Stimulated activated naive B cell treated with anti-CD40 and anti-IgM and Interleukin-4, amounts not matched to agents 10 μg/mL and 1 μg/mL and 100 μg/mL, for 72 hours (primary cell): ENCODE measurements around the gene PIP4K2C.
"Not testable (repeated sequence)": the region's sequence is repeated elsewhere in the genome, so short reads cannot be mapped to it uniquely, and the experiment has no call there.

Experiments used
- ATAC-seq, 2 donors: fragments of 150-1000 bp; cut with Tn5 transposase; replicated peaks; 2 replicates each; pipeline ENCODE4 v1.10.0; 2021; ENCODE audit warnings: moderate library complexity in 1 of 2
- DNase-seq: peaks from one replicate; pipeline ENCODE4 v3.0.0; 2021
- H3K27ac Mint-ChIP-seq: one replicate; pipeline ENCODE4 v1.8.0; 2022; ENCODE audit warnings: mild to moderate bottlenecking, mixed read lengths
- H3K27me3 Mint-ChIP-seq, 2 donors: one replicate each; pipeline ENCODE4 v1.8.0; 2022; ENCODE audit warnings: mixed read lengths in 2 of 2
- H3K36me3 Mint-ChIP-seq, 2 donors: one replicate each; pipeline ENCODE4 v1.8.0; 2022; ENCODE audit warnings: mixed read lengths in 2 of 2, mild to moderate bottlenecking in 1 of 2
- H3K4me1 Mint-ChIP-seq, 2 donors: one replicate each; pipeline ENCODE4 v1.8.0; 2022; ENCODE audit warnings: mixed read lengths in 2 of 2, mild to moderate bottlenecking in 1 of 2
- H3K4me3 Mint-ChIP-seq, 2 donors: one replicate each; pipeline ENCODE4 v1.8.0; 2022; ENCODE audit warnings: mild to moderate bottlenecking in 2 of 2, mixed read lengths in 2 of 2, moderate library complexity in 1 of 2
- H3K9me3 Mint-ChIP-seq, 2 donors: one replicate each; pipeline ENCODE4 v1.8.0; 2022; ENCODE audit warnings: mixed read lengths in 2 of 2, mild to moderate bottlenecking in 1 of 2

The PIP4K2C gene

DNA sequence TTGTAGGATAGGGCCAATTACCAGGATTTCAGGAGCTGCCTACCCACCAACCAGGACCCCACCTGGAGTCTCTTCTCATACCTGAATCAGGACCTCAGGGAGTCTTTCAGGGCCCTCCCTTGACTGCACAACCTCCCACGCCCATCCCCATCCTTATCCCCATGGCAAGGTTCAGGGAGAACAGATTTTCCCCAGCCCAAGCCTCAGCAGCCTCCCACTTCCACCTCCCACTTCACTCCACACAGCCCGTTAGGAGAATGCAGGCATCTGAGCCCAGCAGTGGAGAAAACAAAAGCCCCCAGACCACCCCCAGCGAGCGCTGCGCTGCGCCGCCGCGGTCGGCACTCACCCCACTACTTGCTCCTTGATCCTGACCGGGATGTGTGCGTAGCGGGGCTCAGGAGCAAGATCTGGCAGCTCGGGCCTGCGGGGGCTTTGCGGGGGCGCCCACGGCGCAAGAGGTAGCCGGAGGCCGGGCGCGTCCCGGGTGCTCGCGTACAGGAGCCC lies 40.6 kb downstream of the PIP4K2C start:
- no peak for ATAC-seq
- Mint-ChIP-seq H3K36me3 (no peaks in the 10 kb centered on the region), H3K27me3 (peaks cover 46 to 74% of the 10 kb centered on the region in 2 donors), H3K4me1 (peaks cover 19 to 38% of the 10 kb centered on the region in 2 donors), H3K4me3 (peak overlapping the region; percentile 46 to 82), H3K9me3 (no peaks in the 10 kb centered on the region), H3K27ac (no peak overlapping the region)
- DNase-seq, result no peak

DNA sequence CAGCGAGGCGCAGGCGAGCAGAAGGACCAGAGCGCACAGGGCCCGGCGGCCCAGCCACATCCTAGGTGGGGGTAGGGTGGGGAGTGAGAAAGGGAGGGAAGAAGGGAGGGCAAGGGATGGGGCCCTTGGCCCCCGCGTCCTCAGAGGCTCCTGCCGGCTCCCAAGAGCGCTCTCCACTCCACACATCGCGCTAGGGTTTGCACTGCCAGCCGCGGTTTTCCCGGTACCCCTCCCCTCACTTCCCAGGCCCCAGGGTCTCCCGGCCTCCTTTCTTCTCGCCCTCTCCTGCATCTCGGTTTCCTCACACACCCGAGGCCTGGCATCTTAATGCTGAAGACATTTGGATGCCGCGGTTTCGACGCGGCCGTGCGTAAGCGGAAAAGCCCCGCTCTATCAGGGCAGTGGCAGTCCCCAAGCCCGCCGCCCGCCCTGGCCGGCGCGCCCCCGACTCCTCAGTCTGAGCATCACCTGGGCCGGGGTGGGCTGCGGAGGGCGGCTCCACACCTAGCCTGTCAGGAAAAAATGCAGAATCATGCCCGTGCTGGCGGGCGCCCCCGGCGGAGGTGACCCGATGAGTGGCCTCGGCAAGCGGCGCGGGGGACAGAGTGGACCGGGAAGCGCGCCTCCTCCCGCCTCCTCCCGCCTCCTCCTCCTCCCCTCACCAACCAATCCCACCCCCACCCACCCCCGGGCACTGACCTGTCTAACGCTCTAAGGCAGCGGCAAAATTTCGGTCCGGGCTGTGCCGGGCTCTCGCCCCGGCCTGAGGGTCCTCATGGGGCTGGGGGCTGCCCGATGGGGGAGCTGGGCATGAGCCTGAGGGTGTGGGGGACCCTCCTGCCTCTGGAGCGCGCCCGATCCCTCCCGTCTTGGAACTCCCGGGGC lies 41.3 kb downstream of the PIP4K2C start:
- peak overlapping the region; percentile 14 for H3K27ac Mint-ChIP-seq
- peak overlapping the region; percentile 82 to 85 for H3K4me3 Mint-ChIP-seq
- ATAC-seq (peak; percentile 38 to 50), DNase-seq (no peak)
- peaks cover 17 to 31% of the 10 kb centered on the region in 2 donors for H3K4me1 Mint-ChIP-seq
- H3K27me3 Mint-ChIP-seq, result peaks cover 40 to 67% of the 10 kb centered on the region in 2 donors
- H3K9me3 Mint-ChIP-seq, result no peaks in the 10 kb centered on the region
- no peaks in the 10 kb centered on the region for H3K36me3 Mint-ChIP-seq

DNA sequence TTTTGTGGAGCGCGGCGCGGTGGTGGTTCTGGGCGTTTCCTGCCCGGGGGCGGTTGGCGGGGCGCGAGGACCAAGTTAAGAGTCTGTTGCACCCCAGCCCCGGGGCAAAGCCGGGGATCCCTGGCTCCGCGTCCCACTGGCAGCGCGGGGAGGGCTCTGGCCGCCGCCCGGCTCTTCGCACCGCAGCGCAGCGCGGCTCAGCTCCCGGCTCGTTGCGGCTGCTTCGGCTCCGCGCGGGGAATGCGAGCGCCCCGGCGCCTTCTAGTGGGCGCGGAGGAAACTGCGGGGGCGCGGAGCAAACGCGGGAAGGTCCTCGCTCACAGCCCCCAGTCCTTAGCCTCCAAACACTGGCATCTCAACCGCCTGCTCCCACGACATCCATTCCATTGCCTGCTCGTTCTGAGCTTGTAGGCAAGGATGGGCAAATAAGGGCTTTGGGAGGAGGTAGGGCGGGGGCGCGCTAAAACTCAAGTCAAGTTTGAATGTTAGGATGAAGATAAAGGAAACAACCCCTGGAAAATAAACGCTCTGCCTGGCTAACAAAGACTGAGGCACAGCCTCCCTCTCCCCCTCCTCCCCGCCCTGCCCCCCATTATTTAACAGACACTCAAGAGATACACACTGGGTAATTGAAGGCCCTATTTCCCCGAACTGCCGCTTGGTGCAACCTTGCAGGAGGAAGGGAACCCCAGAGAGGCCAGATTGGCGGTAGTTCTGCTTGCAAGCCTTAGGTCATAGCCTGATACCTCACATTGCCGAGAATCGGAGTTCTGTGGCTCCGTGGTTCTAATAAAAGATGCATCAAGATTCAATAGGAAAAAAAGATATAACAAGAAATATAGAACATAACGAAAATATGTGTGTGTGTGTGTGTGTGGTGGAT lies 42.2 kb downstream of the PIP4K2C start, which contains the start of gene B4GALNT1:
Gene B4GALNT1, minus strand, starts transcription at position 244 of the 883 bp plus-strand sequence. CDS start 1,069 bp downstream, outside the sequence.
- Mint-ChIP-seq H3K27ac (peak within 1 kb of the TSS; percentile 14), H3K36me3 (no peaks in the 10 kb centered on the region), H3K9me3 (no peaks in the 10 kb centered on the region), H3K27me3 (peaks cover 35 to 59% of the 10 kb centered on the region in 2 donors), H3K4me1 (peaks cover 12 to 22% of the 10 kb centered on the region in 2 donors), H3K4me3 (peak within 1 kb of the TSS; percentile 82 to 85)
- peak; percentile 48 for DNase-seq
- ATAC-seq, result peak; percentile 80 to 86

DNA sequence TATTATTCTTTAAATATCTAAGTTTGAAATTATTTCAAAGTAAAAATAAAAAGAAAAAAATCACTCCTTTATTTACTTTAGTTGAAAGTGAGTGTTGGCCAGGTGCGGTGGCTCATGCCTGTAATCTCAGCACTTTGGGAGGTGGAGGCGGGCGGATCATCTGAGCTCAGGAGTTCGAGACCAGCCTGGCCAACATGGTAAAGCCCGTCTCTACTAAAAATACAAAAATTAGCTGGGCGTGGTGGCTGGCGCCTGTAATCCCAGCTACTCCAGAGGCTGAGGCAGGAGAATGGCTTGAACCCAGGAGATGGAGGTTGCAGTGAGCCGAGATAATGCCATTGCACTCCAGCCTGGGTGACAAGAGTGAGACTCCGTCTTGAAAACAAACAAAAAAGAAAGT lies 45.7 kb downstream of the PIP4K2C start:
- peaks cover 9 to 16% of the 10 kb centered on the region in 2 donors for H3K4me1 Mint-ChIP-seq
- H3K4me3 Mint-ChIP-seq, H3K9me3 Mint-ChIP-seq, H3K27ac Mint-ChIP-seq, H3K36me3 Mint-ChIP-seq, ATAC-seq, DNase-seq: not testable (repeated sequence)
- peaks cover 24 to 46% of the 10 kb centered on the region in 2 donors for H3K27me3 Mint-ChIP-seq

DNA sequence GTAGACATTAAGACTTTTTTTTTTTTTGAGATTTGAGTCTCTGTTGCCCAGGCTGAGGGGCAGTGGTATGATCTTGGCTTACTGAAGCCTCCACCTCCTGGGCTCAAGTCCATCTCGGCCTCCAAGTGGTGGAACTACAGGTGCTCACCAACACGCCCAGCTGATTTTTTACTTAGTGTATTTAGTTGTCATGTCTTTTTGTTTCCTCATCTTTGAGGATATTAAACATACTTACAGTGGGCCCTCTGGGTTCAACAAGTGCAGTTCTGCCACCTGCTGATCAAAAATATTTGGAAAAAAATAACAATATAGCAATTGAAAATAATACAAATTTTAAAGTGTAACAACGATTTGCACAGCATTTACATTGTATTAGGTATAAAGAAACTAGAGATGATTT lies 46.4 kb downstream of the PIP4K2C start:
- ATAC-seq (no peak), DNase-seq (no peak)
- no peaks in the 10 kb centered on the region for H3K9me3 Mint-ChIP-seq
- peaks cover 5 to 9% of the 10 kb centered on the region in 2 donors for H3K4me1 Mint-ChIP-seq
- no peak overlapping the region for H3K27ac Mint-ChIP-seq
- H3K36me3 Mint-ChIP-seq, result no peaks in the 10 kb centered on the region
- H3K4me3 Mint-ChIP-seq, result no peak overlapping the region
- H3K27me3 Mint-ChIP-seq, result peaks cover 20 to 46% of the 10 kb centered on the region in 2 donors

DNA sequence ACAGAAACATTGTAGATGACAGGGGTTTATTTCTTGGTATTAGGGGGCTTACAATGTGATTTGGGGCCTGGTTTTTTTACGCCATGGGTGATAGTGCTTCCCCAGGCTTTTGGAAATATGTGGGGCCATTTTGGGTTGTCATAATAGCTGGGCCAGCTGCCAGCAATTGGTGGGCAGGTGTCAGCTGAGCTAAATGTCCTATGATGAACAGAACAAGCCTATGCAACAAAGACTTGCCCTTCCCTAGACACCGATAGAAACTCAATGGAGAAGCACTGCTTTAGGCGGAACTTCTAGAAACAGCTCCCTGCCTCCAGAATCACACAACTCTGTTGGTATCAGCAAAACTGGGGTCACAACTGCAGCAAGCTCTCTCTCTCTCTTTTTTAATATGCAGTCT lies 47.1 kb downstream of the PIP4K2C start:
- Mint-ChIP-seq H3K4me1 (peaks cover 5 to 6% of the 10 kb centered on the region in 2 donors), H3K9me3 (no peaks in the 10 kb centered on the region), H3K27me3 (peaks cover 20 to 46% of the 10 kb centered on the region in 2 donors), H3K36me3 (no peaks in the 10 kb centered on the region), H3K4me3 (no peak overlapping the region), H3K27ac (no peak overlapping the region)
- no peak for ATAC-seq
- no peak for DNase-seq

DNA sequence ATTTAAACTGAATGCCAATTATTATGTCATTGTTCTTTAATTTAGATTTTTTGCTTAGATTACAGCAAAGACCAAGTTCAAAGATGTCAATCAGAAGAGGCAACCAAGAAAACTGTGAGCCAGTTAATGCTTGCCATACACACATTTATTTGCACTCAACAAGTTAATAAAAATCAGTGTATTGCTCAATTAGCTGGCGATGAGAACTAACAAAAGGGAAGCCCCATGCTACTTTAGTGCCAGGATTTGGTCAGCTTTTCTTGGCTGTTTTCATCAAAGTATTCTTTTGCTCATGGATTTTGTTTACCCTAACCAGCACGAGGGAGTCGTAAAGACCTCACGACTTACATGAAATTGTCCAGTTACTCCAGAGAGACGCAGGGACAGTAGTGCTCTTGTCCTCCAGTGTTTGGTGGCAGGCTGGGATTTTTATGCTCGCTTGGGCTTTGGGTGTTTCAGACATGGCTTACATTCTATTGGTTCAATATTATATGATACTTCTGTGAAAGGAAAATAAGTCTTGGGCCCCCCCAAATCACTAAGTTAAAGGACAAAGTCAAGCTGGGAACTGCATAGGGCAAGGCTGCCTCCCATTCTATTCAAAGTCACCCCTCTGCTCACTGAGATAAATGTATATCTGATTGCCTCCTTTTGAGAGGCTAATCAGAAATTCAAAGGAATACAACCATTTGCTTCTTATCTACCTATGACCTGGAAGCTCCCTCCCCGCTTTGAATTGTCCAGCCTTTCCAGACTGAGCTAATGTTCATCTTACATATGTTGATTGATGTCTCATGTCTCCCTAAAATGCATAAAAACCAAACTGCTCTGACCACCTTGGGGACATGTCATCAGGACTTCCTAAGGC lies 49.4 kb downstream of the PIP4K2C start:
- H3K27ac Mint-ChIP-seq, result no peak overlapping the region
- no peak for ATAC-seq
- no peak for DNase-seq
- no peak overlapping the region for H3K4me3 Mint-ChIP-seq
- peaks cover 20 to 34% of the 10 kb centered on the region in 2 donors for H3K27me3 Mint-ChIP-seq
- H3K4me1 Mint-ChIP-seq, result no peaks in the 10 kb centered on the region
- H3K9me3 Mint-ChIP-seq, result peaks cover 0 to 1% of the 10 kb centered on the region in 2 donors
- no peaks in the 10 kb centered on the region for H3K36me3 Mint-ChIP-seq

DNA sequence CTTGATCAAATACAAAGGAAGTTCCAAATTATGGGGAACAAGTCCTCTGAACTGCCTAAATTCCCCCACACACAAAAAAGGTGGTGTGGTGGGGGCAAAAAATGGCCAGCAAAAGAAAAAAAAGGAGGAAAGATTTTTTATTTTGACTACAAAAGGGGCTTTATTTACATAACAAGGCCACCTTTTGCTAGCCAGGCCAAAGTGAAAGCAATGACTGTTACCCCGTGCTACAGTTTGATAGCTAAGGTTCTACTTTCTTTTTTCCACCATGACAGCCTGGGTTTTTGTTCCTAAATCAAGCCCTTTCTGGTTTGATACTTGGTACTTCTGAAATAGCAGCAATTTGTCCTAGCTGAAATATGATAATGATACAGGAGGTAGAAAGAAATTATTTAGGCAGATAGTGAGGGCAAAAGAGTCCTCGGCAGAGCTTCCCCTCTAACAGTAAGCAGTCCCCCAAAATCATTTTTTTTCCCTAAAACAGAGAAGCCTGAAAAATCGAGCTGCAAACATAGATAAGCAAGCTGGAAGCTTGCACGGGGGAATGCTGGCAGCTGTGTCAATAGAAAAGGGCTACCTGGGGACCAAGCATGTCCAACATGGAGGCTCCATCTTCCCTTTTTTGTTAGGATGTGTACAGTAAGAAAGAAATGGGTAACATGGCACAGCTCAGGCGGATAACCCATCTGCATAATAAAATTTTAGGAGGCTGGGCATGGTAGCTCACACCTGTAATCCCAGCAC lies 50.9 kb downstream of the PIP4K2C start:
- Mint-ChIP-seq H3K4me3 (no peak overlapping the region), H3K36me3 (no peaks in the 10 kb centered on the region), H3K9me3 (peaks cover 0 to 3% of the 10 kb centered on the region in 2 donors), H3K27me3 (peaks cover 20 to 31% of the 10 kb centered on the region in 2 donors), H3K27ac (no peak overlapping the region), H3K4me1 (no peaks in the 10 kb centered on the region)
- DNase-seq (no peak), ATAC-seq (no peak)

DNA sequence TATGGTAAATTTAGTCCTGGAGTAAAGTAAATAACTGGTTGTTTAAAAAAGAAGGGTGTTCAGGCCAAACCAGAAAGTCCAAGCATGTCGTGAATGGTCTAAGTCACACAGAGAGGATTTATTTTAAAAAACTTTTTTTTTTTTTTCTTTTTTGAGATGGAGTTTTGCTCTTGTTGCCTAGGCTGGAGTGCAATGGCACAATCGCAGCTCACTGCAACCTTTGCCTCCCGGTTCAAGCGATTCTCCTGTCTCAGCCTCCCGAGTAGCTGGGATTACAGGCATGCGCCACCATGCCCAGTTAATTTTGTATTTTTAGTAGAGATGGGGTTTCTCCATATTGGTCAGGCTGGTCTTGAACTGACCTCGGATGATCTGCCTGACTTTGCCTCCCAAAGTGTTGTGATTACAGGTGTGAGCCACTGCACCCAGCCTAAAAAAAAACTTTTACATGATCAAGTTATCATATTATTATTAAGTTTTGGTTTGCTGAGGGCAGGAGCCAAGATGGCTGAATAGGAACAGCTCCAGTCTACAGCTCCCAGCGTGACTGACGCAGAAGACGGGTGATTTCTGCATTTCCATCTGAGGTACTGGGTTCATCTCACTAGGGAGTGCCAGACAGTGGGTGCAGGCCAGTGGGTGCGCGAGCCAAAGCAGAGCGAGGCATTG lies 55.1 kb downstream of the PIP4K2C start:
- H3K9me3 Mint-ChIP-seq, H3K4me1 Mint-ChIP-seq, H3K36me3 Mint-ChIP-seq, DNase-seq, ATAC-seq, H3K27ac Mint-ChIP-seq, H3K4me3 Mint-ChIP-seq: not testable (repeated sequence)
- H3K27me3 Mint-ChIP-seq, result peaks cover 13 to 14% of the 10 kb centered on the region in 2 donors

DNA sequence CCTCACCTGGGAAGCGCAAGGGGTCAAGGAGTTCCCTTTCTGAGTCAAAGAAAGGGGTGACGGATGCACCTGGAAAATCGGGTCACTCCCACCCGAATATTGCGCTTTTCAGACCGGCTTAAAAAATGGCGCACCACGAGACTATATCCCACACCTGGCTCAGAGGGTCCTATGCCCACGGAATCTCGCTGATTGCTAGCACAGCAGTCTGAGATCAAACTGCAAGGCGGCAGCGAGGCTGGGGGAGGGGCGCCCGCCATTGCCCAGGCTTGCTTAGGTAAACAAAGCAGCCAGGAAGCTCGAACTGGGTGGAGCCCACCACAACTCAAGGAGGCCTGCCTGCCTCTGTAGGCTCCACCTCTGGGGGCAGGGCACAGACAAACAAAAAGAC lies 55.7 kb downstream of the PIP4K2C start:
- not testable (repeated sequence) for H3K9me3 Mint-ChIP-seq, H3K27me3 Mint-ChIP-seq, H3K4me3 Mint-ChIP-seq, H3K4me1 Mint-ChIP-seq, ATAC-seq, DNase-seq, H3K36me3 Mint-ChIP-seq, H3K27ac Mint-ChIP-seq
